Testis (tissue), 3 donors: ENCODE measurements around the gene NUMBL. TPM values are rescaled to one million over a fixed set of nuclear protein-coding genes. Genes with fewer than 3 reads are reported as not detected.

Experiments
- DNase-seq: peaks from one replicate; pipeline ENCODE4 v3.0.0-alpha.2; 2019
- H3K27ac ChIP-seq, 2 donors: fragments of 200-600 bp; sonication (generic); one replicate each; pipeline ENCODE4 v1.5.1; 2019
- H3K27me3 ChIP-seq: fragments of 200-600 bp; sonication (generic); one replicate; pipeline ENCODE4 v1.5.1; 2019
- H3K36me3 ChIP-seq: fragments of 200-600 bp; sonication (generic); one replicate; pipeline ENCODE4 v1.5.1; 2017; ENCODE audit warnings: low read depth; ENCODE audit errors: missing control alignments
- H3K4me1 ChIP-seq: fragments of 200-600 bp; sonication (generic); one replicate; pipeline ENCODE4 v1.5.1; 2019
- H3K4me3 ChIP-seq, 2 donors: fragments of 200-600 bp; sonication (generic); one replicate each; pipeline ENCODE4 v1.5.1; 2017 to 2019
- H3K9me3 ChIP-seq: fragments of 200-600 bp; sonication (generic); one replicate; pipeline ENCODE4 v1.5.1; 2017
- POLR2A ChIP-seq: fragments of 450-650 bp; IDR thresholded peaks from one replicate; pipeline ENCODE4 v1.6.1; 2017; ENCODE audit warnings: antibody characterized with exemption, mild to moderate bottlenecking, moderate library complexity
- WGBS, 2 donors: methylation state at CpG; one replicate each; pipeline ENCODE4 v1.1.5; 2018; 5-methylcytosine and 5-hydroxymethylcytosine counted together
- intact Hi-C: fragments of 100-400 bp; cut with DNase I; formaldehyde crosslinking; loops from one replicate; pipeline ENCODE4 v1.15.1; 2023; ENCODE audit warnings: low total_unique reads
- polyA plus RNA-seq: library from polyadenylated mRNA; stranded (reverse); fragments of 350-450 nt; fragmentation: Illumina TruSeq; extraction: RNeasy Lipid Tissue Mini Kit (QIAGEN cat#74804); gene quantifications from one replicate; pipeline ENCODE4 v1.2.3, GENCODE V29; 2014; ENCODE audit warnings: low read depth, low replicate concordance; ENCODE audit not compliant: insufficient read depth
- total RNA-seq, 2 donors: library from RNA; depleted of rRNA; stranded (reverse); fragments of >200 nt; gene quantifications; one replicate each; pipeline ENCODE4 v1.2.3, GENCODE V29; 2016
- TF ChIP-seq, protein P1 (sequence below), 3 experiments: fragments of 450-650 bp in 2 of 3; fragments of 200-600 bp in 1 of 3; sonication (generic) in 1 of 3; IDR thresholded peaks; one replicate each; pipeline ENCODE4 v1.5.1; 2016 to 2019; ENCODE audit warnings: antibody characterized with exemption in 3 of 3, mild to moderate bottlenecking in 2 of 3, moderate library complexity in 1 of 3

NUMBL gene
- total and polyA plus RNA-seq, 3 donors from 2014 or later: 19.9 to 52.1 (median 42.7) TPM

DNA sequence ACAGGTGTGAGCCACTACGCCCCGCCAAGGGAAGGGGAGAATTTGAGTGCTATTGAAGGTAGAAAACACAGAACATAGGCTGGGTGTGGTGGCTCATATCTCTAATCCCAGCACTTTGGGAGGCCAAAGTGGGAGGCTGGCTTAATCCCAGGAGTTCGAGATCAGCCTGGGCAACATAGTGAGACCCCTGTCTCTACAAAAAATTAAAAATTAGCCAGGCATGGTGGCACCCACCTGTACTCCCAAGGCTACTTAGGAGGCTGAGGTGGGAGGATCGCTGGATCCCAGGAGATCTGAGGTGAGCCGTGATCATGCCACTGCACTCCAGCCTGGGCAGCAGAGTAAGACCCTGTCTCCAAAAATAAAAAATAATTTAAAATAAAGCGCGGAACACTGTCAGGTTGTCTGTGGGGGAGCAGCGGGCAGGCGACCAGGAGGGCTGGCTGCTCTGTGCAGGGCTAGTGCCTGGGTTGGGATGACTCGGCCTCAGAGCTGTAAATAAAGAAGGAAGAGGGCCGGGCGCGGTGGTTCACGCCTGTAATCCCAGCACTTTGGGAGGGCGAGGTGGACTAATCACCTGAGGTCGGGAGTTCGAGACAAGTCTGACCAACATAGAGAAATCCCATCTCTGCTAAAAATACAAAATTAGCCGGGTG is 48.3 kb downstream of the NUMBL start:
- 91 to 95% methylated on average over 18 of the region's 18 CpGs for WGBS, 2 donors
- Histone ChIP-seq H3K36me3 (no peaks in the 10 kb centered on the region), H3K9me3 (no peaks in the 10 kb centered on the region), H3K27ac (peak overlapping the region in 1 of 2 donors; percentile 71), H3K4me1 (peaks cover 31% of the 10 kb centered on the region), H3K4me3 (no peak overlapping the region), H3K27me3 (no peaks in the 10 kb centered on the region)
- no peak for DNase-seq
- no peak for TF ChIP-seq POLR2A
- intact Hi-C loops: no loop called here

DNA sequence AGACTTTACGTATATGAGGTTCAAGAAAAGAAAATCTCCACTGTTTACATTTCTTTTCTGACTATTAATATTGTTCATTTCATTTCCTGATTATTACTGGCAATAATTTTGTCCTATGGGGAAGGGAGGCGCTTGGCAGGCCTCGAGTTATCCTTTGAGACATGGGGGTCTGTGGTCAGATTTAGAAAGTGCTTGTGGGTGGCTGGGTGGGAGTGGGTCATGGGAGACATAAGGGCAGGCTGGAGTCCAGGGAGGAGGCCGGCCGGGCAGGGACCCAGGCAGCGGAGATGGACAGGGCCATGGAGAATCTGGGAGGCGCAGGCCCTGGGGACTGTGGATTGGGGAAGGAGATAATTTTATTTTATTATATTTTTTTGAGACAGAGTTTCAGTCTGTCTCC is 49.2 kb downstream of the NUMBL start:
- H3K4me1 ChIP-seq: peaks cover 29% of the 10 kb centered on the region
- 56 to 64% methylated on average over 7 of the region's 7 CpGs for WGBS, 2 donors
- DNase-seq: no peak
- intact Hi-C loops: no loop called here
- H3K27ac ChIP-seq: peak overlapping the region in 1 of 2 donors; percentile 71
- no peaks in the 10 kb centered on the region for H3K9me3 ChIP-seq
- H3K36me3 ChIP-seq: no peaks in the 10 kb centered on the region
- TF ChIP-seq, protein P1, sequence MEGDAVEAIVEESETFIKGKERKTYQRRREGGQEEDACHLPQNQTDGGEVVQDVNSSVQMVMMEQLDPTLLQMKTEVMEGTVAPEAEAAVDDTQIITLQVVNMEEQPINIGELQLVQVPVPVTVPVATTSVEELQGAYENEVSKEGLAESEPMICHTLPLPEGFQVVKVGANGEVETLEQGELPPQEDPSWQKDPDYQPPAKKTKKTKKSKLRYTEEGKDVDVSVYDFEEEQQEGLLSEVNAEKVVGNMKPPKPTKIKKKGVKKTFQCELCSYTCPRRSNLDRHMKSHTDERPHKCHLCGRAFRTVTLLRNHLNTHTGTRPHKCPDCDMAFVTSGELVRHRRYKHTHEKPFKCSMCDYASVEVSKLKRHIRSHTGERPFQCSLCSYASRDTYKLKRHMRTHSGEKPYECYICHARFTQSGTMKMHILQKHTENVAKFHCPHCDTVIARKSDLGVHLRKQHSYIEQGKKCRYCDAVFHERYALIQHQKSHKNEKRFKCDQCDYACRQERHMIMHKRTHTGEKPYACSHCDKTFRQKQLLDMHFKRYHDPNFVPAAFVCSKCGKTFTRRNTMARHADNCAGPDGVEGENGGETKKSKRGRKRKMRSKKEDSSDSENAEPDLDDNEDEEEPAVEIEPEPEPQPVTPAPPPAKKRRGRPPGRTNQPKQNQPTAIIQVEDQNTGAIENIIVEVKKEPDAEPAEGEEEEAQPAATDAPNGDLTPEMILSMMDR (IDR thresholded peaks at IDR 0.05): no peak
- no peak for TF ChIP-seq POLR2A
- no peaks in the 10 kb centered on the region for H3K27me3 ChIP-seq
- H3K4me3 ChIP-seq: no peak overlapping the region

DNA sequence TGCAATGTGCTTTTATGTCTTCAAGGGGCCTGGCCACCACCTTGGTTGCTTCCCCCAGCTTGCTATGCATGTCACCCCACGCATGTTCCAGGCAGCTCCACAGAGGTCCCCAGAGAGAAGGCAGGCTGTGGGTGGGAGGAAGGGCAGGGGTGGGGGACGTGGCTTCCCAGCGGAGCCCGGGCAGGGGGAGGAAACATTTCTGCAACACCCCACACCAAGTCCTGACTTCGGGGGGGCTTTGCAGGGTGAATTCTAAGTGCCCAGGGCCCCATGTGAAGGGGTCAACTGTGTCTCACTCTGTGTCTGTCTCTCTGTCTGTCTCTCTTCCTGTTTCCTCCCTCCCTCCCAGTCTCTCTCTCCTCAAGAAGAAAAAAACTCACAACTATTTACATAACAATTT is 49.7 kb downstream of the NUMBL start:
- WGBS, 2 donors: 17 to 28% methylated on average over 1 to 5 of the region's 5 CpGs
- no peaks in the 10 kb centered on the region for H3K9me3 ChIP-seq
- DNase-seq: no peak
- H3K4me1 ChIP-seq: peaks cover 26% of the 10 kb centered on the region
- H3K4me3 ChIP-seq: no peak overlapping the region
- TF ChIP-seq POLR2A: no peak
- TF ChIP-seq, protein P1 (IDR thresholded peaks at IDR 0.05): no peak
- no peaks in the 10 kb centered on the region for H3K36me3 ChIP-seq
- peak overlapping the region in 1 of 2 donors; percentile 71 for H3K27ac ChIP-seq
- intact Hi-C loops: no loop called here
- H3K27me3 ChIP-seq: no peaks in the 10 kb centered on the region

DNA sequence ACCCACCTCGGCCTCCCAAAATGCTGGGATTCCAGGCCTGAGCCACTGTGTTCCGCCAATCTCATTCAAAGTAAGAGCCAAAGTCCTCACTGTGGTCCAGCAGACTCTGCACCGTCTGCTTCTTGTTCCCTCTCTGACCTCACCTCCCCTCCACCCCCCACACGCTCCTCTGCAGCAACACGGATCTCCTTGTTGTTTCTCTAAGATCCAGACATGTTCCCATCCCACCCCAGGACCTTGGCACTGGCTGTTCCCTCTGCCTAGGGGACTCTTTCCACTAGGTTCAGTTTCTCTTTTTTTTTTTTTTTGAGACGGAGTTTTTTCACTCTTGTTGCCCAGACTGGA is 50.8 kb downstream of the NUMBL start:
- H3K27ac ChIP-seq: peak overlapping the region in 1 of 2 donors; percentile 41
- H3K9me3 ChIP-seq: no peaks in the 10 kb centered on the region
- no peak overlapping the region for H3K4me3 ChIP-seq
- TF ChIP-seq POLR2A: no peak
- TF ChIP-seq, protein P1 (IDR thresholded peaks at IDR 0.05): no peak
- intact Hi-C loops: loop anchor here (5.0 kb wide), 1 partner anchor 37 kb away; the partner anchor contains the start of gene LTBP4
- WGBS, 2 donors: 48 to 60% methylated on average over 6 of the region's 6 CpGs
- H3K4me1 ChIP-seq: peaks cover 23% of the 10 kb centered on the region
- no peaks in the 10 kb centered on the region for H3K36me3 ChIP-seq
- no peak for DNase-seq
- no peaks in the 10 kb centered on the region for H3K27me3 ChIP-seq

DNA sequence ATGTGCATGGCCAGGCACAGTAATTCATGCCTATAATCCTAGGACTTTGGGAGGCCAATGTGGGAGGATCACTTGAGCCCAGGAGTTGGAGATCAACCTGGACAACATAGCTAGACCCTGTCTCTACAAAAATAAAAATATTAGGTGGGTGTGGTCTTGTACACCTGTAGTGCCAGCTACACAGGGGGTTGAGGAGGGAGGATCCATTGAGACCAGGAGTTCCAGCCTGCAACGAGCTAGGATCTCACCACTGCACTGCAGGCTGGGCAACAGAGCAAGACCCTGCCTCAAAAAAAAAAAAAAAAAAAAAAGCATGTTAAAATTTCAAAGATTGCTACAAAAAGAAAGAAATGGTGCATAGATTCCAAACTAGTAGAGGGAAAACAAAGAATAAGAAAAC is 52.1 kb downstream of the NUMBL start:
- WGBS, 2 donors: 69 to 70% methylated on average over 1 of the region's 1 CpG
- no peaks in the 10 kb centered on the region for H3K36me3 ChIP-seq
- no peaks in the 10 kb centered on the region for H3K9me3 ChIP-seq
- no peaks in the 10 kb centered on the region for H3K27me3 ChIP-seq
- intact Hi-C loops: loop anchor here (5.0 kb wide), 1 partner anchor 36 kb away; the partner anchor contains the start of gene LTBP4
- no peak for DNase-seq
- no peak overlapping the region for H3K4me3 ChIP-seq
- TF ChIP-seq, protein P1 (IDR thresholded peaks at IDR 0.05): no peak
- TF ChIP-seq POLR2A: no peak
- H3K4me1 ChIP-seq: peaks cover 29% of the 10 kb centered on the region
- H3K27ac ChIP-seq: peak overlapping the region in 1 of 2 donors; percentile 41
